Measurements from ENCODE around the gene CDADC1.

The CDADC1 gene

DNA sequence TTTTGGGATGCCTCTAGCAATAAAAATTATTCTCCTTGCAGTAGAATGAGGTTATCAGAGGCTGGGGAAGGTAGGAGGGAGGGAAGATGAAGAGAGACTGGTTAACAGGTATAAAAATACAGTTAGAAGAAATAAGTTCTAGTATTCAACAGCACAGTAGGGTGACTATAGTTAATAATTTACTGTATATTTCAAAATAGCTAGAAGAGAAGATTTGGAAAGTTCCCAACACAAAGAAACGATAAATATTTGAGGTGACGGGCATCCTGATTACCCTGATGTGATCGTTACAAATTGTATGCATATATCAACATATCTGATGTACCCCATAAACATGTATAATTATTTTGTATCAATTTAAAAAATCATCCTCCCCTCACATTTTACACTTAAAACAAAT, 93.8 kb downstream of the CDADC1 start:
- no peak for DNase-seq (ENCODE audit: low read depth)
- H3K4me3 ChIP-seq (ENCODE audit: low read depth, low read length): no peak overlapping the region

DNA sequence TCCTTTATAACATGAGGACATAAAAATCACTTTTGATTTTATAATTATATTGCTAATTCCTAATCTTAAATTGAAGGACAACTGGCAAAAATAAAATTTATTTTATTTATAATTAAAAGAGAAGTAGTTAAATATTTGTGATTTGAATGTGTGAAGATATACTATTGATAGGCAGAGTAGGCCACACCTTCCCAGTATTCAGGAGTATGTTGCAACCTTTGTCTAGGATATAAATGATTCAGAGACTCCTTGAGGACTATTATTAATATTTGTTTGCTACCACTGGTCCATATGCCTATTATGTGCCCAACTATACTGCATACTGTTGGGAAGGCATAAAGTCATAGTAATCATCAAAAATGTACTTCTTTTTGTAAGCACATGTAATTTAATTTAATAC, 94.2 kb downstream of the CDADC1 start:
- no peak overlapping the region for H3K4me3 ChIP-seq (ENCODE audit: low read depth, low read length)
- no peak for DNase-seq (ENCODE audit: low read depth)

GRCh38 chr13:49342454-49342853, 94.7 kb downstream of the CDADC1 start:
- no peak for DNase-seq (ENCODE audit: low read depth)
- H3K4me3 ChIP-seq (ENCODE audit: low read depth, low read length): no peak overlapping the region
